Measurements from ENCODE around the gene CDH24. TPM values are rescaled to one million over a fixed set of nuclear protein-coding genes. Genes with fewer than 3 reads are reported as not detected.

CDH24 gene
- total and polyA plus RNA-seq, 2 donors (not counting 1 experiment from before 2014, with no cell fraction given): 0.96 to 1.0 TPM

DNA sequence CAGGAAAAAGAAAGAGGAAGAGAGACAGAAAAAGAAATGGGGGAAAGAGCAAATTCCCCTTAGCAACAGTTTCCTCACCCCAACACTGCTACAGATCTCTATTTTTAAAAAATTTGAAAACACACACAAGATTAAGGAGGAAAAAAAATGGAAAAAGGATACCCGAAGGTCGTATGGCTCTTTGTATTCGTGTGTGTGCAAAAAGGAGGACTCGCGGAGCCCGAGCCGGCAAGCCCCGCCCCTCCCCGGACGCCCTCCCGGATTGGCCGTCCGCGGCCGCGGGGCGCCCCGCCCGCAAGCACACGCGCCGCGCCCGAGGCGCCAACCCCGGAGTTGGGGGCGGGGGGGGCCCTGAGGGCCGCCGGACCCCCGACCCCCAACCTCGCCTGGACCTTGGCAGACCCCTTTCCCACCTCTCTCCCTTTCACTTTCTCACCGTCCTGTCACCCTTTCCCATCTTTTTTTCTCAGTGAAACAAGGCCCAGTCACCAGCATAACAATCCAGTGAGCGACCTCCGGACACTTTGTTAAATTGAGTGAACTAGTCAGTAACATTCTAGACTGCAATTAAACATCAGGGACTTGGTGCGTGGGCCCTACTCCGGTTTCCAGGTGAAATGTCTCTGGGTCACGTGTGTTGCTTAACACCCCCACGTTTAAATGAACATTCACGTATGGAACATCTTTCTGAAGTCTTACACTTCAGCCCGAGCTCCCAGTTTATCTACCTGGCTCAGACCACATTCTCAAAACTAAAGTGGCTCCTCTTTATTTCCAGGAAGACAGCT lies 47.2 kb downstream of the CDH24 start, which contains the start of gene C14orf93:
Gene C14orf93, minus strand, starts transcription at position 205 of the 788 bp plus-strand sequence. CDS start 11,120 bp downstream, outside the sequence.
- WGBS (ENCODE audit: insufficient coverage): 3% methylated on average over 37 of the region's 40 CpGs
- H3K4me1 Mint-ChIP-seq: peaks cover 42% of the 10 kb centered on the region
- POLR2A ChIA-PET: interaction anchor here (0.6 to 0.7 kb wide), 2 partner anchors 631 to 1087 kb away, joined by 4 to 5 read pairs; no protein-coding TSS in a partner anchor
- TF ChIP-seq EZH2 (IDR thresholded peaks at IDR 0.05; ENCODE audit: borderline replicate concordance, insufficient read depth, low read depth, low read length, poor library complexity, severe bottlenecking): no peak
- TF ChIP-seq, protein P1, sequence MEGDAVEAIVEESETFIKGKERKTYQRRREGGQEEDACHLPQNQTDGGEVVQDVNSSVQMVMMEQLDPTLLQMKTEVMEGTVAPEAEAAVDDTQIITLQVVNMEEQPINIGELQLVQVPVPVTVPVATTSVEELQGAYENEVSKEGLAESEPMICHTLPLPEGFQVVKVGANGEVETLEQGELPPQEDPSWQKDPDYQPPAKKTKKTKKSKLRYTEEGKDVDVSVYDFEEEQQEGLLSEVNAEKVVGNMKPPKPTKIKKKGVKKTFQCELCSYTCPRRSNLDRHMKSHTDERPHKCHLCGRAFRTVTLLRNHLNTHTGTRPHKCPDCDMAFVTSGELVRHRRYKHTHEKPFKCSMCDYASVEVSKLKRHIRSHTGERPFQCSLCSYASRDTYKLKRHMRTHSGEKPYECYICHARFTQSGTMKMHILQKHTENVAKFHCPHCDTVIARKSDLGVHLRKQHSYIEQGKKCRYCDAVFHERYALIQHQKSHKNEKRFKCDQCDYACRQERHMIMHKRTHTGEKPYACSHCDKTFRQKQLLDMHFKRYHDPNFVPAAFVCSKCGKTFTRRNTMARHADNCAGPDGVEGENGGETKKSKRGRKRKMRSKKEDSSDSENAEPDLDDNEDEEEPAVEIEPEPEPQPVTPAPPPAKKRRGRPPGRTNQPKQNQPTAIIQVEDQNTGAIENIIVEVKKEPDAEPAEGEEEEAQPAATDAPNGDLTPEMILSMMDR (IDR thresholded peaks at IDR 0.05): no peak
- Histone ChIP-seq H3K4me1 (ENCODE audit: control insufficient read depth in 2 of 2, insufficient read depth in 2 of 2, low read length in 2 of 2) (peaks cover 24 to 32% of the 10 kb centered on the region in 2 donors), H4K20me1 (ENCODE audit: control insufficient read depth, insufficient read depth, low read length, poor library complexity, severe bottlenecking) (no peaks in the 10 kb centered on the region), H3K9ac (ENCODE audit: low read length) (peak within 1 kb of the TSS; percentile 84), H3K4me3 (ENCODE audit: control extremely low read depth in 1 of 5, extremely low read depth in 1 of 5, insufficient read depth in 1 of 5, low read depth in 2 of 5, low read length in 4 of 5) (peak within 1 kb of the TSS; percentile 57 to 98 (median 63)), H3K27me3 (replicated peaks in 1 of 4; ENCODE audit: control extremely low read depth in 1 of 4, control insufficient read depth in 3 of 4, insufficient read depth in 4 of 4, low read length in 3 of 4) (no peaks in the 10 kb centered on the region), H2AFZ (ENCODE audit: insufficient read depth, low read depth, low read length, poor library complexity, severe bottlenecking) (peak within 1 kb of the TSS; percentile 88), H3K79me2 (ENCODE audit: control insufficient read depth, insufficient read depth, low read length) (peaks cover 7% of the 10 kb centered on the region), H3K27ac (ENCODE audit: low read length in 2 of 2) (peak within 1 kb of the TSS; percentile 70 to 80), H3K36me3 (replicated peaks in 1 of 2; ENCODE audit: control extremely low read depth in 1 of 2, control insufficient read depth in 1 of 2, extremely low read depth in 1 of 2, insufficient read depth in 2 of 2, low read length in 1 of 2) (no peaks in the 10 kb centered on the region), H3K4me2 (replicated peaks; ENCODE audit: low read depth, low read length, poor library complexity, severe bottlenecking) (peak within 1 kb of the TSS; percentile 82), H3K9me3 (ENCODE audit: control extremely low read depth in 1 of 3, control insufficient read depth in 2 of 3, insufficient read depth in 1 of 3, low read length in 2 of 3) (no peaks in the 10 kb centered on the region)
- DNase-seq (peak; percentile 84), ATAC-seq (ENCODE audit: low read depth) (peak; percentile 38)
- intact Hi-C loops (cut with micrococcal nuclease): loop anchor here (5.0 to 10.0 kb wide), 2 partner anchors 47 to 295 kb away; partner anchors contain the start of genes BCL2L2, CDH24 and PPP1R3E
- H3K4me3 Mint-ChIP-seq: peak within 1 kb of the TSS; percentile 95
- H3K27me3 Mint-ChIP-seq: no peaks in the 10 kb centered on the region
- H3K9me3 Mint-ChIP-seq (ENCODE audit: insufficient read depth): no peaks in the 10 kb centered on the region
- CTCF ChIA-PET: interaction anchor here (0.6 to 6.7 kb wide), 4 partner anchors 26 to 59 kb away, joined by 3 to 89 read pairs (median 4); partner anchors contain the start of genes AJUBA and HAUS4
- H3K27ac Mint-ChIP-seq: peak within 1 kb of the TSS; percentile 95

All from B cell (primary cell).